Smooth muscle cell (in vitro differentiated cells): Measurements from ENCODE around the gene MAP2K7. TPM values are rescaled to one million over a fixed set of nuclear protein-coding genes. Genes with fewer than 3 reads are reported as not detected.

Experiments
- DNase-seq: peaks from one replicate; lab custom pipeline; 2025; ENCODE audit not compliant: unreplicated experiment; lab: John Stamatoyannopoulos, UW
- H2AFZ ChIP-seq: fragments of 200-600 bp; sonication (generic); 2 replicates; pipeline ENCODE4 v1.6.0; 2016; ENCODE audit warnings: antibody characterized with exemption, low read depth, mild to moderate bottlenecking
- H3F3A ChIP-seq: fragments of 200-600 bp; sonication (generic); 2 replicates; pipeline ENCODE4 v1.6.0; 2017; ENCODE audit warnings: antibody characterized with exemption, low read depth
- H3K27ac ChIP-seq: fragments of 200-600 bp; sonication (generic); 2 replicates; pipeline ENCODE4 v1.5.1; 2016; ENCODE audit warnings: low read depth, mild to moderate bottlenecking
- H3K27me3 ChIP-seq: fragments of 200-600 bp; sonication (generic); 2 replicates; pipeline ENCODE4 v1.6.1; 2016; ENCODE audit warnings: low read depth, mild to moderate bottlenecking
- H3K36me3 ChIP-seq: fragments of 200-600 bp; sonication (generic); 2 replicates; pipeline ENCODE4 v1.5.1; 2016; ENCODE audit warnings: low read depth
- H3K4me1 ChIP-seq: fragments of 200-600 bp; sonication (generic); 2 replicates; pipeline ENCODE4 v1.5.1; 2016; ENCODE audit warnings: low read depth
- H3K4me2 ChIP-seq: fragments of 200-600 bp; sonication (generic); 2 replicates; pipeline ENCODE4 v1.6.0; 2016; ENCODE audit warnings: mild to moderate bottlenecking
- H3K4me3 ChIP-seq: fragments of 200-600 bp; sonication (generic); 2 replicates; pipeline ENCODE4 v1.5.1; 2016; ENCODE audit warnings: mild to moderate bottlenecking
- H3K79me2 ChIP-seq: fragments of 200-600 bp; sonication (generic); 2 replicates; pipeline ENCODE4 v1.6.0; 2016; ENCODE audit warnings: low read depth, mild to moderate bottlenecking
- H3K9ac ChIP-seq: fragments of 200-600 bp; sonication (generic); 2 replicates; pipeline ENCODE4 v1.6.0; 2016; ENCODE audit warnings: low read depth
- H3K9me3 ChIP-seq: fragments of 200-600 bp; sonication (generic); replicated peaks from 2 replicates; pipeline ENCODE4 v1.5.1; 2016; ENCODE audit warnings: low read depth
- H4K20me1 ChIP-seq: fragments of 200-600 bp; sonication (generic); 2 replicates; pipeline ENCODE4 v1.6.0; 2016; ENCODE audit warnings: low read depth
- WGBS: methylation state at CpG from one replicate; pipeline ENCODE4 v1.1.7; 2016; ENCODE audit warnings: low lambda C conversion rate; 5-methylcytosine and 5-hydroxymethylcytosine counted together
- polyA plus RNA-seq: library from polyadenylated mRNA; unstranded; fragments of >200 nt; fragmentation: Nextera tagmentation; extraction: Ambion mirVana; gene quantifications from 2 replicates; pipeline ENCODE4 v1.2.1, GENCODE V29; 2016
- total RNA-seq: library from RNA; depleted of rRNA; stranded (reverse); fragments of >200 nt; gene quantifications from 2 replicates; pipeline ENCODE4 v1.2.3, GENCODE V29; 2014
- TF ChIP-seq, protein P1 (sequence below): fragments of 200-600 bp; sonication (generic); IDR thresholded peaks from 2 replicates; pipeline ENCODE4 v1.5.1; 2017; ENCODE audit warnings: borderline replicate concordance, mild to moderate bottlenecking, antibody characterized with exemption; ENCODE audit not compliant: insufficient read depth, poor library complexity, severe bottlenecking

Gene MAP2K7
- total and polyA plus RNA-seq, 2 experiments from 2014 or later: 6.7 to 9.2 TPM

DNA sequence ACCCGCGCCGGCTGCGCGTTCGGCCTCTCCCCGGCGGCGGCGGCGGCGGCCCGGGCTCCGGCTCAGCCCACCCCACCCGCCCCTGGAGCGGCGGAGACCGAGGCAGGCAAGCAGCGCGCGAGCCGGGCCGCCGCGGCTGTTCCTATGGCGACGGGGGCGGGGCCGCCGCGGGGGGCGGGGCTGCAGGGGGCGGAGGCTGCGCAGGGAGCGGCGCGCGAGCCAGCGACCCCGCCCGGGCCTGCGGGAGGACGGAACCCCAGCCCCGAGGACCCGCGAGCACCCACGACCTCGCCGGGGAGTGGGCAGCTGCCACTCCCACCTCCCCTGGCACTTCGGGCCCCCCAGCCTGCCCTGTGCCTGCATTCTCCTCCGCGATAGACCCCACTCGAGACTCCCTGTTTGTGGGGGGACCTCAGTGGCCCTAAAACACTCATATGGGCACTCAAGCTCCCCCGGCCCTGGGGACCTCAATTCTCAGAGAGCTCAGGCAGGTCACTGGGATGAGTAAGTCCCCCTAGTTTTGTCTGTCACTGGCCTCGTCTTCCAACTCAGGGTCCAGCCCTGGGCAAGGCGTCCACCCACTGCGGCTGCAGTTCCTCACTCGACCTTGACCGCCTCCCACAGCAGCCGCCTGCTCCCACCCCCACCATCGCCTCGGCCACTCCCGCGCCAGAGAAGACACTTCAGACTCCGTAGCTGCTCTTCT lies 22.5 kb downstream of the MAP2K7 start, which contains the start of gene CTXN1:
Gene CTXN1, minus strand, starts transcription at position 115 of the 706 bp plus-strand sequence. CDS start 597 bp downstream, outside the sequence.
- TF ChIP-seq, protein P1, sequence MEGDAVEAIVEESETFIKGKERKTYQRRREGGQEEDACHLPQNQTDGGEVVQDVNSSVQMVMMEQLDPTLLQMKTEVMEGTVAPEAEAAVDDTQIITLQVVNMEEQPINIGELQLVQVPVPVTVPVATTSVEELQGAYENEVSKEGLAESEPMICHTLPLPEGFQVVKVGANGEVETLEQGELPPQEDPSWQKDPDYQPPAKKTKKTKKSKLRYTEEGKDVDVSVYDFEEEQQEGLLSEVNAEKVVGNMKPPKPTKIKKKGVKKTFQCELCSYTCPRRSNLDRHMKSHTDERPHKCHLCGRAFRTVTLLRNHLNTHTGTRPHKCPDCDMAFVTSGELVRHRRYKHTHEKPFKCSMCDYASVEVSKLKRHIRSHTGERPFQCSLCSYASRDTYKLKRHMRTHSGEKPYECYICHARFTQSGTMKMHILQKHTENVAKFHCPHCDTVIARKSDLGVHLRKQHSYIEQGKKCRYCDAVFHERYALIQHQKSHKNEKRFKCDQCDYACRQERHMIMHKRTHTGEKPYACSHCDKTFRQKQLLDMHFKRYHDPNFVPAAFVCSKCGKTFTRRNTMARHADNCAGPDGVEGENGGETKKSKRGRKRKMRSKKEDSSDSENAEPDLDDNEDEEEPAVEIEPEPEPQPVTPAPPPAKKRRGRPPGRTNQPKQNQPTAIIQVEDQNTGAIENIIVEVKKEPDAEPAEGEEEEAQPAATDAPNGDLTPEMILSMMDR: no peak
- H3K9me3 ChIP-seq: no peaks in the 10 kb centered on the region
- WGBS: 5% methylated on average over 13 of the region's 65 CpGs
- peak; percentile 39 for DNase-seq
- no peak within 1 kb of the TSS for H3K9ac ChIP-seq
- no peaks in the 10 kb centered on the region for H3K4me1 ChIP-seq
- H3K27me3 ChIP-seq: no peaks in the 10 kb centered on the region
- no peak within 1 kb of the TSS for H2AFZ ChIP-seq
- peaks cover 8% of the 10 kb centered on the region for H4K20me1 ChIP-seq
- no peak within 1 kb of the TSS for H3K27ac ChIP-seq
- no peaks in the 10 kb centered on the region for H3K36me3 ChIP-seq
- peak within 1 kb of the TSS; percentile 48 for H3K4me3 ChIP-seq
- peak within 1 kb of the TSS; percentile 88 for H3K4me2 ChIP-seq
- no peaks in the 10 kb centered on the region for H3K79me2 ChIP-seq
- peaks cover 10% of the 10 kb centered on the region for H3F3A ChIP-seq

DNA sequence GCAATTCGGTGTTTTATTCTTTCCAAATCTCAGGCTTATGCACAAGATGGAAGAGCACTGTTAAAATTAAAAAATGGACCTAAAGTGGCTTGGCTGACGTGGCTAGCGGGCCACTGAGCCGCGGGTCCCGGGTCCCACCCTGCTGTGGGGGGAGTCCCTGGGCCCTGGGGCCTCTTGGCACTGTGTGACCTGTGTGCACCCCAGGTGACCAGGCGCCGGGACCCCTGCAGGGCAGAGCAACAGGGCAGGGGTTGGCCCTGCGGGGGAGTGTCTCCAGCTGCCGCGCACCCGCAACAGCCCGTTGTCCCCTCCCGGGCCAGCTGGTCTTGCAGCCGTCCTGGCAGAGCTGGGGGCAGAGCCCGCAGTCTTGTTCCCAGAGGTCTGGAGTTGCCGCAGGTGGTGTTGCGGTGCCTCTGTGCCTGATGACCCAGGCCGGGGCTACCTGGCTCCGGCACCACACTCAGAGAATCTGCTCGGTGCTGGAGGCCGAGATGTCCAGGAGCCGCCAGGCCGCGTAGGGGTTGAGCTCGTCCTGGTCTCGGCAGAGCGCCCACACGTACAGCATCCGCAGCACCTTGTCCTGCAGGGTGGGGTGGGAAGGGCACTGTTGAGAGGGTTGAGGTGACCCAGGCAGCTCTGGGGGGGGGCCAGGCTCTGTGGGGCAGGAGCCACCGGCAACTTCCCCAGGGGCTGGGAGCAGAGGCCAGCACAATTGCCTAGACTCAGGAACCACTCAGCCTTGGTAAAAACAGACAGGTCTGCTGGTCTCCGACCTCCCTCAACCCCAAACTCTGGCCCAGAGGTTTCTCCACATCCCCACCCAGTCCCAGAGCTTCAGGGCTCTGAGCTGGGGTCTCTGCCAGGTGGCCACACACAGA lies 23.3 kb downstream of the MAP2K7 start:
- no peaks in the 10 kb centered on the region for H3K4me1 ChIP-seq
- H3K27ac ChIP-seq: no peak overlapping the region
- DNase-seq: no peak

DNA sequence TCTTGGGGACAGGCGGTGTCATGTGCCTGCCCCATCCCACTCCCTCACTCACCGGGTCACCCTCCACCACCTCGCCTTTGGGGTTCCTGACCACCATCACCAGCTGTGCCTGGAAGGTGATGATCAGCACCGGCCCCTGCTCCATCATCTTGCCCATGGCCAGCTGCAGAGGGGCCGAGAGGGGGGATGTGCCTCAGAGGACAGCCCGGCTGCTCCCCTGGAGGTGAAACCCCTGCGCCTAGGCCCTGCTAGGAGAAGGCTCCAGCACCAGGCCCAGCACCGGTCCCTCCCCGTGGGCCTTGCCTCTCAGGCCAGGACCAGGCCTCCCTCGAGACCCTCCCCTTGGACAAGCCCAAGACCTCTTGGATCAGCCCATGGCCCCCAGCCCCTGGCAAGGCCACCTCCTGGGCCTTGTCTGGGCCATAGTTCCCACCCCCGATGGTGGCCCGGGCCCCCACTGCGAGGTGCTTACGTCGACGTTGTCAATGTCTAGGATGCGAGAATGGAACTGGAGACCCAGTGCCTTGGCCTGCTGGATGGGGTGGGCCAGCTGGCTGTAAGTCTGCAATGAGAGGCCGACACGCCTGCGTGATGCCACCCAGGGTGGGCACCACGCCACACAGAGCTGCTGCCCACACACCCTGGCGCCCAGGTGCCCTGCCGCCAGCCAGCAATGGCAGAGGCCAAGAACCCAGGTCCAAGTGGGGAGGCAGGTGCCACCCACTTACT lies 24.1 kb downstream of the MAP2K7 start:
- no peaks in the 10 kb centered on the region for H3K79me2 ChIP-seq
- TF ChIP-seq, protein P1: no peak
- no peaks in the 10 kb centered on the region for H3K4me1 ChIP-seq
- H3K4me2 ChIP-seq: peak overlapping the region; percentile 44
- no peaks in the 10 kb centered on the region for H3K9me3 ChIP-seq
- no peak overlapping the region for H3K4me3 ChIP-seq
- DNase-seq: no peak
- no peaks in the 10 kb centered on the region for H3K36me3 ChIP-seq
- peak overlapping the region; percentile 85 for H3K27ac ChIP-seq
- peaks cover 10% of the 10 kb centered on the region for H3F3A ChIP-seq
- H4K20me1 ChIP-seq: peaks cover 4% of the 10 kb centered on the region
- H3K9ac ChIP-seq: no peak overlapping the region
- H2AFZ ChIP-seq: no peak overlapping the region
- 97% methylated on average over 23 of the region's 23 CpGs for WGBS
- H3K27me3 ChIP-seq: no peaks in the 10 kb centered on the region

More for the DNA sequence above, 23.3 kb downstream of the MAP2K7 start:
- Histone ChIP-seq H3K79me2 (no peaks in the 10 kb centered on the region), H3K36me3 (no peaks in the 10 kb centered on the region), H3F3A (peaks cover 10% of the 10 kb centered on the region), H3K9me3 (no peaks in the 10 kb centered on the region), H3K4me3 (no peak overlapping the region), H2AFZ (no peak overlapping the region), H3K4me2 (peak overlapping the region; percentile 88), H3K27me3 (no peaks in the 10 kb centered on the region), H4K20me1 (peaks cover 4% of the 10 kb centered on the region), H3K9ac (no peak overlapping the region)
- WGBS: 93% methylated on average over 26 of the region's 32 CpGs
- TF ChIP-seq, protein P1: no peak
